HG03521 (cell line): Measurements from ENCODE around the gene ARFRP1.
A peak's percentile ranks its signal among the peaks of the same experiment; 100 is the strongest.

ENCODE experiments used
- ATAC-seq: cut with Tn5 transposase; IDR thresholded peaks from one replicate; pipeline ENCODE4 v1.9.1; 2021; ENCODE audit warnings: mild to moderate bottlenecking, moderate library complexity; ENCODE audit not compliant: unreplicated experiment

The ARFRP1 gene

GRCh38 chr20:63707558-63708300, at the start of gene ARFRP1, which contains the start of gene ZGPAT:
Gene ARFRP1 (minus strand): TSS chr20:63707976. CDS start chr20:63707091, 885 bp downstream.
Gene ZGPAT (plus strand): TSS chr20:63708039. CDS start chr20:63708581, 542 bp downstream.
- ATAC-seq, result peak; percentile 60

GRCh38 chr20:63756648-63756991, 48.8 kb upstream of the ARFRP1 start:
- ATAC-seq, result no peak

- ATAC-seq, result no peak
Observed at GRCh38 chr20:63755933-63756647, 48.3 kb upstream of the ARFRP1 start.

- no peak for ATAC-seq
Observed at GRCh38 chr20:63754008-63754407, 46.2 kb upstream of the ARFRP1 start.

GRCh38 chr20:63753381-63753780, 45.6 kb upstream of the ARFRP1 start:
- no peak for ATAC-seq

- no peak for ATAC-seq
Observed at GRCh38 chr20:63752411-63753101, 44.8 kb upstream of the ARFRP1 start.

- no peak for ATAC-seq
Observed at GRCh38 chr20:63751471-63752271, 43.9 kb upstream of the ARFRP1 start.

GRCh38 chr20:63750807-63751470, 43.2 kb upstream of the ARFRP1 start:
- no peak for ATAC-seq

GRCh38 chr20:63749597-63750508, 42.1 kb upstream of the ARFRP1 start:
- no peak for ATAC-seq

- no peak for ATAC-seq
Observed at GRCh38 chr20:63748934-63749270, 41.1 kb upstream of the ARFRP1 start.

- no peak for ATAC-seq
Observed at GRCh38 chr20:63748070-63748933, 40.5 kb upstream of the ARFRP1 start.

- ATAC-seq, result no peak
Observed at GRCh38 chr20:63747622-63748069, 39.9 kb upstream of the ARFRP1 start.

- ATAC-seq, result no peak
Observed at GRCh38 chr20:63746751-63747315, 39.1 kb upstream of the ARFRP1 start.

GRCh38 chr20:63745961-63746731, 38.4 kb upstream of the ARFRP1 start:
- ATAC-seq, result no peak

- ATAC-seq, result no peak
Observed at GRCh38 chr20:63745424-63745805, 37.6 kb upstream of the ARFRP1 start.

- no peak for ATAC-seq
Observed at GRCh38 chr20:63744574-63745423, 37.0 kb upstream of the ARFRP1 start.
